Measurements from ENCODE around the gene RAB3GAP1.

Gene RAB3GAP1

GRCh38 chr2:135152361-135152760 is 100.3 kb downstream of the RAB3GAP1 start:
- DNase-seq (ENCODE audit: insufficient read length, low spot score) (no peak), FAIRE-seq (no peak)
- TF ChIP-seq CTCF (IDR thresholded peaks at IDR 0.05; ENCODE audit: insufficient read depth, missing control alignments): no peak

- TF ChIP-seq CTCF (IDR thresholded peaks at IDR 0.05; ENCODE audit: insufficient read depth, missing control alignments): no peak
- no peak for FAIRE-seq
- DNase-seq (ENCODE audit: insufficient read length, low spot score): no peak
Observed at GRCh38 chr2:135154962-135155361, 102.9 kb downstream of the RAB3GAP1 start.

GRCh38 chr2:135157856-135158255 is 105.8 kb downstream of the RAB3GAP1 start:
- FAIRE-seq: no peak
- TF ChIP-seq CTCF (IDR thresholded peaks at IDR 0.05; ENCODE audit: insufficient read depth, missing control alignments): no peak
- DNase-seq (ENCODE audit: insufficient read length, low spot score): no peak

GRCh38 chr2:135159191-135159590 is 107.1 kb downstream of the RAB3GAP1 start:
- FAIRE-seq: no peak
- DNase-seq (ENCODE audit: insufficient read length, low spot score): no peak
- no peak for TF ChIP-seq CTCF (IDR thresholded peaks at IDR 0.05; ENCODE audit: insufficient read depth, missing control alignments)

- TF ChIP-seq CTCF (IDR thresholded peaks at IDR 0.05; ENCODE audit: insufficient read depth, missing control alignments): no peak
- FAIRE-seq (no peak), DNase-seq (ENCODE audit: insufficient read length, low spot score) (no peak)
Observed at GRCh38 chr2:135162377-135162776, 110.3 kb downstream of the RAB3GAP1 start.

GRCh38 chr2:135162786-135163185 is 110.7 kb downstream of the RAB3GAP1 start:
- no peak for TF ChIP-seq CTCF (IDR thresholded peaks at IDR 0.05; ENCODE audit: insufficient read depth, missing control alignments)
- DNase-seq (ENCODE audit: insufficient read length, low spot score) (no peak), FAIRE-seq (no peak)

- FAIRE-seq: no peak
- TF ChIP-seq CTCF (IDR thresholded peaks at IDR 0.05; ENCODE audit: insufficient read depth, missing control alignments): no peak
Observed at GRCh38 chr2:135163306-135163705, 111.2 kb downstream of the RAB3GAP1 start.

More at GRCh38 chr2:135163306-135163705, 111.2 kb downstream of the RAB3GAP1 start:
- DNase-seq (ENCODE audit: insufficient read length, low spot score): no peak

All from D721Med (cell line).